ENCODE data around the gene FHOD1. TPM values are rescaled to one million over a fixed set of nuclear protein-coding genes. Genes with fewer than 3 reads are reported as not detected.

FHOD1 gene
- total RNA-seq, 1 donor from 2014 or later = 28.2 TPM

DNA sequence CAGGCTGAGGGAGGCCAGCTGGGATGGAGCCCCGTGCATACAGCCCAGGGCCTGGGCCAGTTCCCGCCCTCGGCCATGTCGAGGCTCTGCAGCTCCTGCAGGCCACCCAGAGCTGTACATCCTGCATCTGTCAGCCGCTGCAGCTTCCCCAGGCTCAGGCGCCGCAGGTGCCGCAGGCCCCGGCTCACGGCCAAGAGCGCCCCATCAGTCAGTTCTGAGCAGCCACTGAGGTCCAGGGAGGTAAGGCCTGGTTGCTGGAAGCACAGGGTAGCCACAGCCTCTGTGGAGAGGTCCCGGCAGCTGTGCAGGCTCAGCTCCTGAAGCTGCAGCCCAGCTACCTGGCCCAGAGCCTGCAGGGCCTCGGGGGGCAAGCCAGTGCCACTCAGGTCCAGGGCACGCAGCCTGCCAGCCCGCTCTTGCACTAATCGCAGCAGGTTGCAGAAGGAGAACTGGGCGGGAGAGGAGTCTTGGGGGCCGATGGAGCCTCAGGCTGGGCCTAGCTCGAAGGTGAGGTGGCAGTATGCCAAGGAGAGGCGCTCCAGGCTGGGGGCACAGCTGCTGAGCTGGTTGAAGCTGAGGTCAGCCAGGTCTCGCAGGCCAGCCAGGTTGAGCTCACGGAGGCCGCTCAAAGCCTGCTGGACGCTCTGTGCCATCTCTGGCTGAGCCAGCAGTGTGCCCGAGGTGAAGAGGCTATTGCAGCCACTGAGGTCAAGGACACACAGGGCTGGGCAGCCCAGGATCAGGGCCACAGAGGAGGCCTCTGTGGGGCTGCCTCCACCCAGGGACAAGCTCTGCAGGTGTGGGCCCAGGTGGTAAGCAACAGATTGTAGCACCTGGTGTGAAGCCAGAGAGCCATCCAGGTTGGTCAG is 37.0 kb downstream of the FHOD1 start:
- H3K27me3 Mint-ChIP-seq = peaks cover 7% of the 10 kb centered on the region
- H3K27ac Mint-ChIP-seq = no peak overlapping the region
- H3K9me3 Mint-ChIP-seq (ENCODE audit: low read depth) = no peaks in the 10 kb centered on the region
- H3K4me1 Mint-ChIP-seq (ENCODE audit: low read depth) = no peaks in the 10 kb centered on the region
- no peak for DNase-seq (ENCODE audit: low spot score, unreplicated experiment)
- no peak for TF ChIP-seq CTCF (IDR thresholded peaks at IDR 0.05; ENCODE audit: unreplicated experiment)
- H3K4me3 Mint-ChIP-seq (ENCODE audit: low read depth) = no peak overlapping the region
- no peaks in the 10 kb centered on the region for H3K36me3 Mint-ChIP-seq (ENCODE audit: insufficient read depth)

- H3K27ac Mint-ChIP-seq = no peak overlapping the region
- H3K9me3 Mint-ChIP-seq (ENCODE audit: low read depth) = no peaks in the 10 kb centered on the region
Measured at GRCh38 chr16:67209565-67209964, 37.7 kb downstream of the FHOD1 start.

DNA sequence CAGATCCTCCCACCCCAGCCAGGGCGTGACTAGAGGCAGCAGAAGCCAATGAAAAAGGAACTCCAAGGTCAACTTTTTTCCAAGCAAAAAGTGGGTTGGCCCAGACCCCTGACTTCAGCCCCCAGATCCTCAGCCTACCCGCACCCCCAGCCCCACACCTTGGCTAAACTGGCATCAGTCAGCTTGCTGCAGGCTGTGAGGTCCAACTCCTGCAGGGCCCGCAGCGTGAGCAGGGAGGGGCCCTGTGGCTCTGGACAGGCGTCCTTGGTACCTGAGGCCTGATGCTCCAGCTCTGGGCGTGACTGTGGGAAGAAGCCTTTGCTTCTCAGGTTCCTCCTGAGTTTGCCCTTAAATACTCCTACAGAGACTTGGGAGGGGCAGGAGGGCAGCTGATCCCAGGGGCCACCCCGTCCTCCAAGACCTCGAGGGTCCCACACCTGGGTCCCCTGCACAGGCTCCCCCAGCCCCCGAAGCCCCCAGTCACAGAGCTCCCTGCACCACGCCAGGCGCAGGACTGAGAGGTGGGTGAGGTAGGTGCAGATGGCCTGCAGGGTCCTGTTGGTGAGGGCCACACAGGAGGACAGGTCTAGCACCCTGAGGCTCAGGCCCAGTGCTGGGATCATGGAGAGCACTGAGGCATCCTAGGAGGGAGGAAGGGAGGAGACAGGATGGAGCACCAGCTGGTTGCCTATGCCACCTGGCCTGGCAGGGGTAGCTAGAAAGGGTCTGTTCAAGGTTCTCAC is 39.0 kb downstream of the FHOD1 start:
- Mint-ChIP-seq H3K4me1 (ENCODE audit: low read depth) (no peaks in the 10 kb centered on the region), H3K9me3 (ENCODE audit: low read depth) (no peaks in the 10 kb centered on the region), H3K4me3 (ENCODE audit: low read depth) (no peak overlapping the region), H3K27ac (no peak overlapping the region), H3K36me3 (ENCODE audit: insufficient read depth) (no peaks in the 10 kb centered on the region), H3K27me3 (peaks cover 7% of the 10 kb centered on the region)
- TF ChIP-seq CTCF (IDR thresholded peaks at IDR 0.05; ENCODE audit: unreplicated experiment) = no peak
- DNase-seq (ENCODE audit: low spot score, unreplicated experiment) = no peak

More at GRCh38 chr16:67209565-67209964, 37.7 kb downstream of the FHOD1 start:
- no peaks in the 10 kb centered on the region for H3K36me3 Mint-ChIP-seq (ENCODE audit: insufficient read depth)
- no peak for TF ChIP-seq CTCF (IDR thresholded peaks at IDR 0.05; ENCODE audit: unreplicated experiment)
- H3K27me3 Mint-ChIP-seq = peaks cover 7% of the 10 kb centered on the region
- H3K4me1 Mint-ChIP-seq (ENCODE audit: low read depth) = no peaks in the 10 kb centered on the region
- no peak overlapping the region for H3K4me3 Mint-ChIP-seq (ENCODE audit: low read depth)
- no peak for DNase-seq (ENCODE audit: low spot score, unreplicated experiment)

- no peak overlapping the region for H3K27ac Mint-ChIP-seq
- H3K4me1 Mint-ChIP-seq (ENCODE audit: low read depth) = no peaks in the 10 kb centered on the region
- no peaks in the 10 kb centered on the region for H3K36me3 Mint-ChIP-seq (ENCODE audit: insufficient read depth)
- peaks cover 7% of the 10 kb centered on the region for H3K27me3 Mint-ChIP-seq
- H3K4me3 Mint-ChIP-seq (ENCODE audit: low read depth) = no peak overlapping the region
- no peak for DNase-seq (ENCODE audit: low spot score, unreplicated experiment)
- no peaks in the 10 kb centered on the region for H3K9me3 Mint-ChIP-seq (ENCODE audit: low read depth)
- TF ChIP-seq CTCF (IDR thresholded peaks at IDR 0.05; ENCODE audit: unreplicated experiment) = no peak
Measured at GRCh38 chr16:67207249-67208091, 39.8 kb downstream of the FHOD1 start.

DNA sequence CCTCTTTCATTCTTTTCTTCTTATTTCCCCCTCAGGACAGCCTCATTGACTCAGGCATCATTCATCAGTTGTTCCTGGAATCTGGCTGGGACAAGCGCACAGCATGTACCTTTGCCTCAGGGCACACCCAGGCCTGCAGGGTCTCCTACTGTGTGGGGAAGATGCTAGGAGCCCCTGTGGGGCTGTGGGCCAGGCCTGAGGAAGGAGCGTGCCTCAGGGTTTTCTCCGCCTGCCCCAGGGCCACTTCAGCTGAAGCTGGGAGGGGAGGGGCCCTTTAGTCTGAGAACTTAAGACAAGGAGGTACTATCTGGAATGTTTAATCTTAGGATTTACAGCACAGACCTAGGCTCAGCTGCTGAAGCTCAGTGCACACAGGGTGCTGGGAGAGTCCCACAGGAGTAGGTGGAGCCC is 40.4 kb downstream of the FHOD1 start:
- Mint-ChIP-seq H3K36me3 (ENCODE audit: insufficient read depth) (no peaks in the 10 kb centered on the region), H3K4me3 (ENCODE audit: low read depth) (no peak overlapping the region), H3K4me1 (ENCODE audit: low read depth) (no peaks in the 10 kb centered on the region), H3K27me3 (peaks cover 6% of the 10 kb centered on the region), H3K9me3 (ENCODE audit: low read depth) (no peaks in the 10 kb centered on the region), H3K27ac (no peak overlapping the region)
- DNase-seq (ENCODE audit: low spot score, unreplicated experiment) = no peak
- TF ChIP-seq CTCF (IDR thresholded peaks at IDR 0.05; ENCODE audit: unreplicated experiment) = no peak
